Osteocyte (in vitro differentiated cells): ENCODE data around the gene LGI4. TPM values are rescaled to one million over a fixed set of nuclear protein-coding genes. Genes with fewer than 3 reads are reported as not detected.
"Not testable (repeated sequence)": the region's sequence is repeated elsewhere in the genome, so short reads cannot be mapped to it uniquely, and the experiment has no call there.

Experiments
- DNase-seq: peaks from one replicate; pipeline ENCODE4 v3.0.0; 2021; ENCODE audit warnings: mixed read lengths; ENCODE audit not compliant: unreplicated experiment; ENCODE audit errors: extremely low spot score
- H3K27ac Mint-ChIP-seq: one replicate; pipeline ENCODE4 v1.8.0; 2021; ENCODE audit warnings: mild to moderate bottlenecking, mixed read lengths; ENCODE audit not compliant: unreplicated experiment
- H3K27me3 Mint-ChIP-seq: one replicate; pipeline ENCODE4 v1.8.0; 2021; ENCODE audit warnings: mixed read lengths; ENCODE audit not compliant: unreplicated experiment
- H3K36me3 Mint-ChIP-seq: one replicate; pipeline ENCODE4 v1.8.0; 2021; ENCODE audit warnings: mixed read lengths; ENCODE audit not compliant: unreplicated experiment
- H3K4me1 Mint-ChIP-seq: one replicate; pipeline ENCODE4 v1.8.0; 2021; ENCODE audit warnings: mixed read lengths; ENCODE audit not compliant: unreplicated experiment
- H3K4me3 Mint-ChIP-seq: one replicate; pipeline ENCODE4 v1.8.0; 2021; ENCODE audit warnings: mild to moderate bottlenecking, moderate library complexity, mixed read lengths; ENCODE audit not compliant: unreplicated experiment
- H3K9me3 Mint-ChIP-seq: one replicate; pipeline ENCODE4 v1.8.0; 2021; ENCODE audit warnings: mixed read lengths; ENCODE audit not compliant: unreplicated experiment
- total RNA-seq: library from RNA; stranded (reverse); gene quantifications from 2 replicates; pipeline ENCODE4 v1.2.1, GENCODE V29; 2021
- TF ChIP-seq, protein P1 (sequence below): fragments of 200-600 bp; sonication (generic); IDR thresholded peaks from 2 replicates; pipeline ENCODE4 v1.5.0; 2021; ENCODE audit warnings: antibody characterized with exemption, mild to moderate bottlenecking, moderate library complexity

Gene LGI4
- total RNA-seq, 1 donor from 2014 or later = 0.32 TPM

DNA sequence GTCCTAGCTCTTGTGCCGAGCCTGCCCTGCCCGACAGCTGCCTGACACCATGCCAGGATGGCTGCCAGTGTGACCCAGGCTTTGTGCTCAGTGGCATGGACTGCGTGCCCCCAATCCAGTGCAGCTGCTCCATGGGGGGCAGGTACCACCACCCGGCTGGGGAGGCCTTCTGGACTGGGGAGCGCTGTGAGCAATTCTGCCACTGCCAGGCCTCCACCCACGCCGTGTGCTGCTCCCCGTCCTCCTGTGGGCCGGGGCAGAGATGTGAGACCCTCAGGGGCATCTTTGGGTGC is 28.6 kb downstream of the LGI4 start:
- no peaks in the 10 kb centered on the region for H3K36me3 Mint-ChIP-seq
- no peaks in the 10 kb centered on the region for H3K9me3 Mint-ChIP-seq
- TF ChIP-seq, protein P1, sequence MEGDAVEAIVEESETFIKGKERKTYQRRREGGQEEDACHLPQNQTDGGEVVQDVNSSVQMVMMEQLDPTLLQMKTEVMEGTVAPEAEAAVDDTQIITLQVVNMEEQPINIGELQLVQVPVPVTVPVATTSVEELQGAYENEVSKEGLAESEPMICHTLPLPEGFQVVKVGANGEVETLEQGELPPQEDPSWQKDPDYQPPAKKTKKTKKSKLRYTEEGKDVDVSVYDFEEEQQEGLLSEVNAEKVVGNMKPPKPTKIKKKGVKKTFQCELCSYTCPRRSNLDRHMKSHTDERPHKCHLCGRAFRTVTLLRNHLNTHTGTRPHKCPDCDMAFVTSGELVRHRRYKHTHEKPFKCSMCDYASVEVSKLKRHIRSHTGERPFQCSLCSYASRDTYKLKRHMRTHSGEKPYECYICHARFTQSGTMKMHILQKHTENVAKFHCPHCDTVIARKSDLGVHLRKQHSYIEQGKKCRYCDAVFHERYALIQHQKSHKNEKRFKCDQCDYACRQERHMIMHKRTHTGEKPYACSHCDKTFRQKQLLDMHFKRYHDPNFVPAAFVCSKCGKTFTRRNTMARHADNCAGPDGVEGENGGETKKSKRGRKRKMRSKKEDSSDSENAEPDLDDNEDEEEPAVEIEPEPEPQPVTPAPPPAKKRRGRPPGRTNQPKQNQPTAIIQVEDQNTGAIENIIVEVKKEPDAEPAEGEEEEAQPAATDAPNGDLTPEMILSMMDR = no peak
- H3K4me1 Mint-ChIP-seq = no peaks in the 10 kb centered on the region
- H3K4me3 Mint-ChIP-seq = no peak overlapping the region
- H3K27me3 Mint-ChIP-seq = peaks cover 14% of the 10 kb centered on the region
- no peak for DNase-seq
- H3K27ac Mint-ChIP-seq = no peak overlapping the region

DNA sequence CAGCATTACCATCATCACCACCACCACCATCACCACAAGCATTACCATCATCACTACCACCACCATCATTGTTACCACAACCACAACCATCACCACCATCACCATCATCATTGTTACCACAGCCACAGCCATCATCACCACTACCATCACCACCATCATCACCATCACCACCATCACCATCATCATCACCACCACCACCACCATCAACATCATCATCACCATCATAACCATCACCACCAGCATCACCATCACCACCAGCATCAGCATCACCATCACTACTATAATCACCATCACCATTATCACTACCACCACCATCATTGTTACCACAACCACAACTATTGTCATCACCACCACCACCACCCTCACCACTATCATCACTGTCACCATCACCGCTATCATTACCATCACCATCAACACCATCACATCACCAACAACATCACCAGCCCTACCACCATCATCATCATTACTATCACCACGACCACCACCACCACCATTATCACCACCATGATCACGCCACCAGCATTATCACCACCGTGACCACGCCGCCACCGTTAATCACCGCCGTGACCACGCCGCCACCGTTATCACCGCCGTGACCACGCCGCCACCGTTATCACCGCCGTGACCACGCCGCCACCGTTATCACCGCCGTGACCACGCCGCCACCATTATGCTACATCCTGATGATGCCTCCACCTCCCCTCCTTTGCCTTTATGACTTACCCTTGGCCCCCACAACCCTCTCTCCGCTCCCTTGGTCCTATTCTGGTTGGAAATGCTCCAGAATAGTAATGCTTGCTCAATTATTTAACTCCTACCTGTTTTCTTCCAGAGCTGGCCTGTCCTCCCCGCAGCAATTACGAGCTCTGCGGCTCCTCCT is 29.2 kb downstream of the LGI4 start:
- no peaks in the 10 kb centered on the region for H3K9me3 Mint-ChIP-seq
- no peak for DNase-seq
- no peak overlapping the region for H3K27ac Mint-ChIP-seq
- H3K4me3 Mint-ChIP-seq = no peak overlapping the region
- H3K27me3 Mint-ChIP-seq = peaks cover 11% of the 10 kb centered on the region
- TF ChIP-seq, protein P1 = no peak
- no peaks in the 10 kb centered on the region for H3K4me1 Mint-ChIP-seq
- no peaks in the 10 kb centered on the region for H3K36me3 Mint-ChIP-seq

DNA sequence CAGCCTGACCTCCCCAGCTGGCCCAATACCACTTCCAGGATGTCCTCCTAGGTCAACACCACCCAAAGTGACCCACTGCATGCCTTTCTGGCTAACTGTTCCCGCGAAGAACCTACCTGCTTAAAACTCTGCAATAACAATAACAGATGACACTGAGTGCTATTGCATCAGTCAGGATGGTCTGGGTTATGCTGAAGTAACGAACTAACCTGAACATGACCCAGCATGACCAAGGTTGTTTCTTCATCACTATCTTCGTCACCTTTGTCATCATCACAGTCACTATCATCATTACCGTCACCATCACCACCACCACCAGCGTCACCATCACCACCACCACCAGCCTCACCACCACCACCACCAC is 29.8 kb downstream of the LGI4 start:
- Mint-ChIP-seq H3K27ac (no peak overlapping the region), H3K4me1 (no peaks in the 10 kb centered on the region), H3K4me3 (no peak overlapping the region), H3K27me3 (peaks cover 10% of the 10 kb centered on the region), H3K9me3 (no peaks in the 10 kb centered on the region), H3K36me3 (no peaks in the 10 kb centered on the region)
- no peak for DNase-seq
- TF ChIP-seq, protein P1 = no peak

DNA sequence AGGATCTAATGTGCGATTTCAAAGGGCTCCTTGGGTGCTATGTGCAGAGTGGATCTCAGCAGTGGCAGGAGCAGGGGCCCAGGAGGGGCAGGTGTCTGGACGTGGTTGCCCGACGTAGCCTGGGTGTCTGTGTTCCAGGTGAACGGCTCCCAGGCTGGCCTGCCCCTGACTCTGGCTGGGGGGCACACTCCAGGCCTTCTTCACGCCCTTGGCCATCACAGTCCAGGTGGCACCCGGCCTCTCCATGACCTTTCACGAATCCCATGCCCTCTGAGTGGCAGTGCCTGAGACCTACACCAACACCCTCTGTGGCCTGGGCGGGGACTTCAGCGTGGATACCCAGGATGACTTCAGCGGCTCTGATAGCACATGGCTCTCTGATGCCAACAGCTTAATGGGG is 30.5 kb downstream of the LGI4 start:
- H3K9me3 Mint-ChIP-seq = no peaks in the 10 kb centered on the region
- H3K36me3 Mint-ChIP-seq = no peaks in the 10 kb centered on the region
- H3K4me1 Mint-ChIP-seq = no peaks in the 10 kb centered on the region
- H3K4me3 Mint-ChIP-seq = no peak overlapping the region
- H3K27ac Mint-ChIP-seq = no peak overlapping the region
- TF ChIP-seq, protein P1 = no peak
- peaks cover 4% of the 10 kb centered on the region for H3K27me3 Mint-ChIP-seq
- DNase-seq = no peak

DNA sequence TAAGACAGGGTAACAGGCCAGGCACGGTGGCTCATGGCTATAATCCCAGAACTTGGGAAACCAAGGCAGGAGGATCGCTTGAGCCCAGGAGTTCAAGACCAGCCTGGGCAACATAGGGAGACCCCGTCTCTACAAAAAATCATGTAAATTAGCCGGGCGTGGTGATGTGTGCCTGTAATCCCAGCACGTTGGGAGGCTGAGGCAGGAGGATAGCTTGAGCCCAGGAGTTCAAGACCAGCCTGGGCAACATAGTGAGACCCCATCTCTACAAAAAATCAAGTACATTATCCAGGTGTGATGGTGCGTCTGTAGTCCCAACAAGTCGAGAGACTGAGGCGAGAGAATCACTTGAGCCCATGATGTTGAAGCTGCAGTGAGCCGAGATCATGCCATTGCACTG is 31.2 kb downstream of the LGI4 start:
- H3K36me3 Mint-ChIP-seq, DNase-seq, H3K4me3 Mint-ChIP-seq, H3K27me3 Mint-ChIP-seq, H3K4me1 Mint-ChIP-seq, H3K9me3 Mint-ChIP-seq, H3K27ac Mint-ChIP-seq: not testable (repeated sequence)

DNA sequence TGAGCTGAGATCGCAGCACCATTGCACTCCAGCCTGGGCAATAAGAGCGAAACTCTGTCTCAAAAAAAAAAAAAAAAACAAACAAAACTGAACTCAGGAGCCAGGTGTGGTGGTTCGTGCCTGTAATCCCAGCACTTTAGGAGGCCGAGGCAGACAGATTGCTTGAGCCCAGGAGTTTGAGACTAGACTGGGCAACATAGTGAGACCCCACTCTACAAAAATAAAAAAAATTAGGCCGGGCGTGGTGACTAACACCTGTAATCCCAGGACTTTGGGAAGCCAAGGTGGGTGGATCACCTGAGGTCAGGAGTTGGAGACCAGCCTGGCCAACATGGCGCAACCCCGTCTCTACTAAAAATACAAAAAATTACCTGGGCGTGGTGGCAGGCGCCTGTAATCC is 32.9 kb downstream of the LGI4 start:
- not testable (repeated sequence) for H3K4me3 Mint-ChIP-seq, H3K27me3 Mint-ChIP-seq, H3K36me3 Mint-ChIP-seq, DNase-seq, H3K9me3 Mint-ChIP-seq, H3K4me1 Mint-ChIP-seq, H3K27ac Mint-ChIP-seq
